B cell (primary cell): Measurements from ENCODE around the gene TOP3B. TPM values are rescaled to one million over a fixed set of nuclear protein-coding genes. Genes with fewer than 3 reads are reported as not detected.

ENCODE experiments used
- polyA plus RNA-seq: library from polyadenylated mRNA; depleted of rRNA; stranded (reverse); fragments of >200 nt; gene quantifications from 2 replicates; pipeline ENCODE4 v1.2.3, GENCODE V29; 2012
- total RNA-seq, 2 donors: library from RNA; stranded (reverse); fragments of 120-200 nt in 1 of 2; gene quantifications; 1 replicate in 1 of 2; 2 replicates in 1 of 2; pipeline versions ENCODE4 v1.2.3 to v1.2.4, GENCODE V29; 2013 to 2022

Gene TOP3B
- total and polyA plus RNA-seq, 2 donors (not counting 1 experiment from before 2014, with no cell fraction given) = 77.1 to 105 TPM

Other genes with a start within 250 kb of the TOP3B start
- gene YPEL1, start 247.0 kb downstream of the TOP3B start, total RNA-seq = 14.9 and 17.3 TPM in 2 replicates
- gene YPEL1, start 247.0 kb downstream of the TOP3B start, polyA plus RNA-seq = 17.0 and 24.2 TPM in 2 replicates
- 145 and 155 TPM in 2 replicates for gene MAPK1, start 115.1 kb downstream of the TOP3B start, total RNA-seq
- 24.0 and 27.4 TPM in 2 replicates for gene MAPK1, start 115.1 kb downstream of the TOP3B start, polyA plus RNA-seq
- gene PPM1F, start 29.9 kb downstream of the TOP3B start, total RNA-seq = 30.0 and 33.1 TPM in 2 replicates
- gene PPM1F, start 29.9 kb downstream of the TOP3B start, polyA plus RNA-seq = 13.3 and 18.1 TPM in 2 replicates